Ovary (tissue), 9 donors: ENCODE results near the gene PVALB. TPM values are rescaled to one million over a fixed set of nuclear protein-coding genes. Genes with fewer than 3 reads are reported as not detected.
A peak's percentile ranks its signal among the peaks of the same experiment; 100 is the strongest.

Source experiments
- DNase-seq, 5 donors: peaks; one replicate each; pipeline ENCODE4 v3.0.0-alpha.2; 2019 to 2020
- H3K27ac ChIP-seq, 2 donors: fragments of 200-600 bp; one replicate each; pipeline versions ENCODE4 v1.5.1 to v1.8.0; 2019 to 2022
- H3K27me3 ChIP-seq: fragments of 200-600 bp; one replicate; pipeline ENCODE4 v1.8.0; 2022
- H3K36me3 ChIP-seq: fragments of 200-600 bp; sonication (generic); one replicate; pipeline ENCODE4 v1.5.1; 2019
- H3K4me1 ChIP-seq: one replicate; pipeline ENCODE4 v1.8.1; 2013; ENCODE audit warnings: mild to moderate bottlenecking, moderate library complexity; ENCODE audit not compliant: insufficient read depth
- H3K4me3 ChIP-seq: fragments of 200-600 bp; sonication (generic); one replicate; pipeline ENCODE4 v1.5.1; 2017
- H3K9me3 ChIP-seq, 2 donors: fragments of 200-600 bp in 1 of 2; sonication (generic) in 1 of 2; one replicate each; pipeline versions ENCODE4 v1.5.1 to v1.8.1; 2013 to 2019; ENCODE audit warnings: mild to moderate bottlenecking in 1 of 2, moderate library complexity in 1 of 2
- EP300 ChIP-seq: sonication (generic); formaldehyde crosslinking; IDR thresholded peaks from one replicate; pipeline ENCODE4 v1.6.1; 2017; ENCODE audit warnings: antibody characterized with exemption
- POLR2A ChIP-seq: fragments of 450-650 bp; IDR thresholded peaks from one replicate; pipeline ENCODE4 v1.6.1; 2017; ENCODE audit warnings: antibody characterized with exemption, mild to moderate bottlenecking, moderate library complexity
- WGBS, 3 donors: extraction: QIAGEN DNeasy Blood & Tissue Kit in 1 of 3; methylation state at CpG; one replicate each; pipeline versions ENCODE4 v1.1.5 to v1.1.7; 2013 to 2017; 5-methylcytosine and 5-hydroxymethylcytosine counted together
- intact Hi-C, 4 donors: fragments of 100-400 bp; cut with DNase I; formaldehyde crosslinking; loops; one replicate each; pipeline versions ENCODE4 v1.11.0 to v1.15.1; 2022 to 2023
- polyA plus RNA-seq, 2 donors: library from polyadenylated mRNA; stranded (reverse); fragments of 200-250 nt in 1 of 2; fragments of 350-450 nt in 1 of 2; fragmentation: Illumina TruSeq in 1 of 2; extraction: RNeasy Lipid Tissue Mini Kit (QIAGEN cat#74804) in 1 of 2; gene quantifications; one replicate each; pipeline ENCODE4 v1.2.3, GENCODE V29; 2013 to 2014
- total RNA-seq, 7 donors: library from RNA; depleted of rRNA in 2 of 7; stranded (reverse); fragments of >200 nt in 2 of 7; fragmentation: NEBNext Ultra II Directional in 3 of 7; extraction: Animal tissue kit (Norgen Biotek cat#: 25700) in 3 of 7; gene quantifications; one replicate each; pipeline versions ENCODE4 v1.1.0 to v1.2.4, GENCODE V29; 2016 to 2023
- TF ChIP-seq, protein P1 (sequence below), 3 donors: fragments of 450-650 bp in 2 of 3; fragments of 200-600 bp in 1 of 3; IDR thresholded peaks; one replicate each; pipeline versions ENCODE4 v1.5.1 to v1.8.0; 2016 to 2022; ENCODE audit warnings: antibody characterized with exemption in 3 of 3, mild to moderate bottlenecking in 1 of 3
- donor health status: DM: no; HTN: no; CAD: no; lungs with moderate emphysema.
- donor health status: DM: no; HTN: no; CAD: no.
- donor health status: Bipolar disorder and iron deficiency.
- donor health status: DM: yes; HTN: yes; CAD: no.
- donor health status: DM: no; HTN: no; CAD: no.
- donor health status: DM: yes; HTN: yes; CAD: no.

PVALB gene
- total and polyA plus RNA-seq, 9 donors, result 0.41 to 0.47 TPM; not detected in 7

DNA sequence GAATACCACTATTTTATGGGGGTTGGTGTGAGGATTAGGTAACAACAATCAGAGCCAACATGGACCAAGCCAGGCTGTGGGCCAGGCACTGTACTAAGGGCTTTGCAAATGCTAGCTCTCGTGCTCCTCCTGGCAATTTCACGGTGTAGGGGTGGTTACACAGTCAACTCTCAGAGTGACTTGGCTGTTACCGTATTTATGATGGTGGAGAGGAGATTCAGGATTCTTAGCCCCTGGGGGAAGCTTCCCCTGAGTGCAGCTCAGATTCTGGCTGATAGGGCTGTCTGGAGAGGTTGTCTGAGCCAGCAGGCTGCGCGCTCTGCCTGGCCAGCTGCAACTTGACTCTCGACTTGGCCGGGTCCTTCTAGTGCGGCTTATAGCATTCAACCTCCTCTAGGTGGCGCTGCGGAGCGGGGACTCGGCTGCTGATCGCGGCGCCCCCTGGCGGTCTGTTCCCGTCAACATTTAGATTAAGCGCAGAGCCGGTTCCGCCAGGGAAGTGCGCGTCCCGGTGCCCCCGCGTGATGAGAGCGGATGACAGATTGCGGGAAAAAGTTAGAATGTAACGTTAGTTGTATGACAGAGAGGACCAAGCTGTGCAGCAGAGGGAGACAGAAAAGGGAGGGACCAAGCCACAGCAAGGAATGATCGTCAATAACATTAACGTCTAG is 39.4 kb upstream of the PVALB start:
- DNase-seq, result peak; percentile 62 to 87 (median 77)
- Histone ChIP-seq H3K36me3 (no peaks in the 10 kb centered on the region), H3K27ac (no peak overlapping the region), H3K27me3 (no peaks in the 10 kb centered on the region), H3K4me3 (no peak overlapping the region), H3K9me3 (no peaks in the 10 kb centered on the region), H3K4me1 (peaks cover 1% of the 10 kb centered on the region)
- intact Hi-C loops, result no loop called here
- WGBS, 3 donors, result 4 to 5% (median 4%) methylated on average over 29 to 30 of the region's 30 CpGs
- TF ChIP-seq EP300, result no peak
- TF ChIP-seq, protein P1, sequence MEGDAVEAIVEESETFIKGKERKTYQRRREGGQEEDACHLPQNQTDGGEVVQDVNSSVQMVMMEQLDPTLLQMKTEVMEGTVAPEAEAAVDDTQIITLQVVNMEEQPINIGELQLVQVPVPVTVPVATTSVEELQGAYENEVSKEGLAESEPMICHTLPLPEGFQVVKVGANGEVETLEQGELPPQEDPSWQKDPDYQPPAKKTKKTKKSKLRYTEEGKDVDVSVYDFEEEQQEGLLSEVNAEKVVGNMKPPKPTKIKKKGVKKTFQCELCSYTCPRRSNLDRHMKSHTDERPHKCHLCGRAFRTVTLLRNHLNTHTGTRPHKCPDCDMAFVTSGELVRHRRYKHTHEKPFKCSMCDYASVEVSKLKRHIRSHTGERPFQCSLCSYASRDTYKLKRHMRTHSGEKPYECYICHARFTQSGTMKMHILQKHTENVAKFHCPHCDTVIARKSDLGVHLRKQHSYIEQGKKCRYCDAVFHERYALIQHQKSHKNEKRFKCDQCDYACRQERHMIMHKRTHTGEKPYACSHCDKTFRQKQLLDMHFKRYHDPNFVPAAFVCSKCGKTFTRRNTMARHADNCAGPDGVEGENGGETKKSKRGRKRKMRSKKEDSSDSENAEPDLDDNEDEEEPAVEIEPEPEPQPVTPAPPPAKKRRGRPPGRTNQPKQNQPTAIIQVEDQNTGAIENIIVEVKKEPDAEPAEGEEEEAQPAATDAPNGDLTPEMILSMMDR (IDR thresholded peaks at IDR 0.05), result peak; percentile 35 to 94 (median 83)

DNA sequence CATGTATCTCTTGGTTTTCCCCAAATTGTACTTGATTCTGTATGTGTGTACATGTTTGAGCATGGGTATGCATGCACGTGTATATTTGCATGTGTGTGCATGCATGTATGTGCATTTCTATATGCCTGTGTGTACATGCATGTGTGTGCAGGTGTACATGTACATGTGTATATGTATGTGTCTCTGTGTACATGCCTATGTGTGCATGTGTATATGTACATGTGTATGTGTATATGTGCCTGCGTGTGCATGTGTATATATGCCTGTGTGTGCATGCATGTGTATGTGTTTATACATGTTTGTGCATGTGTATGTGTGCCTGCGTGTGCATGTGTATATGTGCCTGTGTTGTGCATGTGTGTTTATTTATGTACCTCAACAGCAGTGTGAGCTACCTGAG is 38.6 kb upstream of the PVALB start:
- Histone ChIP-seq H3K4me3 (no peak overlapping the region), H3K27ac (no peak overlapping the region), H3K9me3 (no peaks in the 10 kb centered on the region), H3K4me1 (peaks cover 1% of the 10 kb centered on the region), H3K36me3 (no peaks in the 10 kb centered on the region), H3K27me3 (no peaks in the 10 kb centered on the region)
- intact Hi-C loops, result no loop called here
- DNase-seq, result no peak
- 80 to 89% (median 85%) methylated on average over 3 of the region's 3 CpGs for WGBS, 3 donors
- TF ChIP-seq, protein P1 (IDR thresholded peaks at IDR 0.05), result no peak

DNA sequence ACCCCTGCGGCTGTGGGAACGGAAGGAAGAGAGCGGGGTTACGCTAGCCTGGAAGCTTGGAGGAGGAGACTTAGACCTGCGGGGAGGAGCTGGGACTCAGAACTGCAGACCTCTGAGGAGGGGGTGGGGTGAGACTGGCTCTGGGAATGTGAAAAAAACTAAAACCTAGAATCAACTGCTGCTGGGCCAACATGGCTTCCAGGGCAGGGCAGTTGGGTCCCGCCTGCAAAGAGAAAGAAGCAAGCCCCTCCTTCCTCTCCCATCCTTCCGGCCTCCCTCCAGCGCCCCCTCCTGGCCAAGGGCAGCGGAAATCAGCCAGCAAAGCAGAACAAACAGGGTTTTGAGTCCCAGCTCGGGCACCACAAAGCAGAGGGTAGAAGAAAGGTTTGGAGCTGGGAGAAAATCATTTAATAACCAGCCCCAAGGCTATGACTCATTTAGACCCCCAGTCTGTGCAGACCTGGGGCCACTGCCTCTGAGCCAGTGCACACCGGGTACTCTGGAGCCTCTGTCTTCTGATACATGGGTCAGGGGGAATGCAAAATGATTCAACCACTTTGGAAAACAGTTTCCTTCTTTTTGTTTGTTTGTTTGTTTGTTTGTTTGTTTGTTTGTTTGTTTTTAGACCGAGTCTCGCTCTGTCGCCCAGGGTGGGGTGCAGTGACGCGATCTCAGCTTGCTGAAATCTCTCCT is 36.7 kb upstream of the PVALB start:
- intact Hi-C loops, result no loop called here
- Histone ChIP-seq H3K27me3 (no peaks in the 10 kb centered on the region), H3K9me3 (no peaks in the 10 kb centered on the region), H3K36me3 (no peaks in the 10 kb centered on the region), H3K4me3 (no peak overlapping the region), H3K4me1 (peaks cover 1% of the 10 kb centered on the region), H3K27ac (no peak overlapping the region)
- 55 to 61% (median 56%) methylated on average over 16 of the region's 16 CpGs for WGBS, 3 donors
- DNase-seq, result no peak
- TF ChIP-seq, protein P1 (IDR thresholded peaks at IDR 0.05), result no peak
- TF ChIP-seq EP300 (no peak), POLR2A (no peak)

DNA sequence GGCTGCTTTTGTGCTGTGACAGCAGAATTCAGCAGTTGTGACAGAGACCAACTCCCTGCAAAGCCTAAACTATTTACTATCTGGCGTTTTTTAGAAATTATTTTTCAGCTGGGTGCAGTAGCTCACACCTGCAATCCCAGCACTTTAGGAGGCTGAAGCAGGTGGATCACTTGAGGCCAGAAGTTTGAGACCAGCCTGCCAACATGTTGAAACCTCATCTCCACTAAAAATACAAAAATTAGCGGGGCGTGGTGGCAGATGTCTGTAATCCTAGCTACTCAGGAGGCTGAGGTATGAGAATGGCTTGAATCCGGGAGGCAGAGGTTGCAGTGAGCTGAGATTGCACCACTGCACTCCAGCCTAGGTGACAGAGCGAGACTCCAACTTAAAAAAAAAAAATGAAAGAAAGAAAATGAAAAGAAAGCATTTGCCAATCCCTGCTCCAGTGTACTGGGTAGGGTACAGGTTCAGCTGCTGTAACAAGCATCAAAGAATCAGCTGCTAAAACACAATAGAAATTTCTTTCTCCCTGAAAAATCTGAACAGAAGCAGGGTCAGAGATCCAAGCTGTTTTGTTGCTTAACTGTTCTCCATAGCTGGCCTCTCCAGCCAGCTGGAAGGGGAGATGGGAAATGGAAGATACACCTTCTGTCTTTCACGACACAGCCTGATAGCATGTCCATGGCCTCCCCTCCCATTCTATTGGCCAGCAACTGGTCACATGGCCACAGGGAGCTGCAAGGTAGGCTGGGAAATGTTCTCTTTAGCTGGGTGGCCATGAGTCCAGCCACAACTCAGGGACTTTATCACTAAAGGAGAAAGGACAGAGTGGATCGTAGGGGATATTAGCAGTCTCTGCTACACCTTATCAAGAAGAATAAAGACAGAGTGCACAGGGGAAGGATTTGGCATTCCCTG is 35.5 kb upstream of the PVALB start:
- 79 to 87% (median 81%) methylated on average over 7 of the region's 7 CpGs for WGBS, 3 donors
- intact Hi-C loops, result no loop called here
- TF ChIP-seq, protein P1 (IDR thresholded peaks at IDR 0.05), result no peak
- TF ChIP-seq EP300, result no peak
- no peak for TF ChIP-seq POLR2A
- H3K27ac ChIP-seq, result no peak overlapping the region
- no peaks in the 10 kb centered on the region for H3K36me3 ChIP-seq
- peaks cover 1% of the 10 kb centered on the region for H3K4me1 ChIP-seq
- H3K27me3 ChIP-seq, result no peaks in the 10 kb centered on the region
- no peaks in the 10 kb centered on the region for H3K9me3 ChIP-seq
- no peak for DNase-seq
- H3K4me3 ChIP-seq, result no peak overlapping the region
